Fibroblast of mammary gland (primary cell): ENCODE results near the gene POLR1C.
"Not testable (repeated sequence)": the region's sequence is repeated elsewhere in the genome, so short reads cannot be mapped to it uniquely, and the experiment has no call there.

ENCODE experiments used
- DNase-seq: peaks from one replicate; pipeline ENCODE4 v3.0.0-alpha.2; 2010; ENCODE audit warnings: low read depth
- H3K4me3 ChIP-seq: 2 replicates; pipeline ENCODE4 v1.5.1; 2011; ENCODE audit warnings: low read depth, mild to moderate bottlenecking, low read length, moderate library complexity; ENCODE audit not compliant: control insufficient read depth
- CTCF ChIP-seq: conservative IDR thresholded peaks from 2 replicates; pipeline ENCODE4 v1.5.1; 2011; ENCODE audit warnings: low read depth, low read length, inconsistent platforms; ENCODE audit not compliant: control insufficient read depth, insufficient read depth

Gene POLR1C

GRCh38 chr6:43540507-43540906, 23.6 kb downstream of the POLR1C start:
- H3K4me3 ChIP-seq: no peak overlapping the region
- TF ChIP-seq CTCF: no peak

DNA sequence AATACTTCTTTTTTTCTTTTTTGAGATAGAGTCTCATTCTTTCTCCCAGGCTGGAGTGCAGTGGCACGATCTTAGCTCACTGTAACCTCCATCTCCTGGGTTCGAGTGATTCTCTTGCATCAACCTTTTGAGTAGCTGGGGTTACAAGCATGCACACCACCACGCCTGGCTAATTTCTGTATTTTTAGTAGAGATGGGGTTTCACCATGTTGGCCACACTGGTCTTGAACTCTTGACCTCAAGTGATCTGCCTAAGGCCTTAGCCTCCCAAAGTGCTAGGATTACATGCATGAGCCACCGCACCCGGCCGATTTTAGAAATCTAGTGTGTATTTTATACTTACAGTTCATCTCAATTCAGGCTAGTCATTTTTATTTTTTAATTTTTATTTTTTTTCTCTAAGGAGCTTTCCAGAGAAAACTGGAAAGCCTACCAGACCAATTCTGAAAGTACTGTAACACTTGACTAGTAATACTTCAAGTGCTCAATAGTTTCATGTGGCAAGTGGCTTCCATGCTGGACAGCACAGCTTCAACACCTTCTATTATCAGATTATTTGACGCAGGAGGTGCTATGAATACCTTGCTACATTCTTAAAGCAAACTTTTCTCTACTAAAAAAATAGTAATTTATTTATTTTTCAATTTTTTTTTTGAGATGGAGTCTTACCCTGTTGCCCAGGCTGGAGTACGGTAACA, 25.0 kb downstream of the POLR1C start:
- TF ChIP-seq CTCF: no peak
- H3K4me3 ChIP-seq: no peak overlapping the region
- DNase-seq: no peak

More at GRCh38 chr6:43540507-43540906, 23.6 kb downstream of the POLR1C start:
- DNase-seq: no peak

DNA sequence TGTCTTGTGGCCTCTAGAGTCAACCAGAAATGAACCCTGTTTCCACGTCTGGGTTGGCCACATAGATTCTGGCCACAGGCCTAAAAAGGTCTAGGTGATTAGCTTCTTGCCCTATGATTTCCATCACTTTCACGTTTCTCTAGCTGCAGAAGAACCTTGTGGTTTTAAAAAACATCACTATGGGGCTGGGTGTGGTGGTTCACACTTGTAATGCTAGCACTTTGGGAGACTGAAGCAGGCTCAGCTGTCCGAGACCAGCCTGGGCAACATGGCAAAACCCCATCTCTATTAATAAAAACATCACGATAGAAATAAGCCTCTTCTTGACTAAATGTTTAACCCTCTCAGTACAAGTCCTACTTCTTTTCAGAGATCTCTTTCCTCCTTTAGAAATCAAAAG, 27.6 kb downstream of the POLR1C start:
- DNase-seq: no peak
- no peak overlapping the region for H3K4me3 ChIP-seq
- no peak for TF ChIP-seq CTCF

- DNase-seq: no peak
- no peak for TF ChIP-seq CTCF
- H3K4me3 ChIP-seq: no peak overlapping the region
These were observed 30.3 kb downstream of the POLR1C start for GRCh38 chr6:43547222-43547621.

- not testable (repeated sequence) for DNase-seq, H3K4me3 ChIP-seq
These were observed 40.7 kb downstream of the POLR1C start for GRCh38 chr6:43557620-43558019.

DNA sequence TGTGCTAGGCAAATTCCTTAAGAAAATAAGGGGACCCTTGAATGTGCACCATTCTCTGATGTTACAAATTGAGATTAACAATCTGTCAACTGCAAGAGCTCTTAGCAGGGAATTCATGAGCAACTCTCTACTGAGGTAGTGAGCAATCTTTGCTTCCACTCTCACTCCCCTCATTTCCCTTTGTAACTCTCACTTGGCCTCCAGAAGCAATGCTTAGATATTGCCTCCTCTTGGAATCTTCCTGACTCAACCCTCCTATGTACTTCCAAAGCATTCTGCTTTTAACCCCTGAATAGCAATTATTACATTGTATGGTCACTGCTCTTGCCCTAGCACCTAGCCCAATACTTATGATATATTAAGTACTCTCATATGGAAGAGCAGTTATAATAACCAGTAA, 42.4 kb downstream of the POLR1C start:
- TF ChIP-seq CTCF: no peak
- no peak for DNase-seq
- no peak overlapping the region for H3K4me3 ChIP-seq

GRCh38 chr6:43570876-43571441, 54.1 kb downstream of the POLR1C start:
- peak; percentile 34 for DNase-seq
- no peak for TF ChIP-seq CTCF
- H3K4me3 ChIP-seq: no peak overlapping the region
